IMR-90 (cell line): ENCODE data around the gene NR1H4. TPM values are rescaled to one million over a fixed set of nuclear protein-coding genes. Genes with fewer than 3 reads are reported as not detected.

Experiments
- ATAC-seq: fragments of 200-7000 bp; cut with Tn5 transposase; 2 replicates; pipeline ENCODE4 v1.9.1; 2020; ENCODE audit warnings: low read depth, mild to moderate bottlenecking, moderate library complexity
- BruUV-seq: library from RNA; stranded (reverse); fragments of 400-500 nt; replicated peaks from 2 replicates; lab custom pipeline; 2021; lab: Mats Ljungman, UMichigan
- CTCF ChIA-PET: fragments of 300-600 bp; formaldehyde crosslinking; extraction: SDS; loops from one replicate; lab custom pipeline; 2021; ENCODE audit warnings: antibody characterized with exemption; lab: Yijun Ruan, JAX
- POLR2A ChIA-PET: fragments of 300-600 bp; sonication (Branson Sonifier 250); formaldehyde crosslinking; loops from one replicate; lab custom pipeline; 2022; ENCODE audit warnings: antibody characterized with exemption; ENCODE audit not compliant: unreplicated experiment; lab: Charles Lee
- DNase-seq: peaks from one replicate; pipeline ENCODE4 v3.0.0; 2013
- H2AFZ ChIP-seq: replicated peaks from 2 replicates; pipeline ENCODE3; 2013; ENCODE audit warnings: low read length, mild to moderate bottlenecking; ENCODE audit not compliant: poor library complexity
- H2AK5ac ChIP-seq: 2 replicates; pipeline ENCODE4 v1.6.1; 2013; ENCODE audit warnings: low read depth, low read length, inconsistent platforms
- H2AK9ac ChIP-seq: replicated peaks from 2 replicates; pipeline ENCODE3; 2013; ENCODE audit warnings: mild to moderate bottlenecking, low read depth, low read length, moderate library complexity; ENCODE audit not compliant: poor library complexity
- H2BK120ac ChIP-seq: 2 replicates; pipeline ENCODE4 v1.6.1; 2013; ENCODE audit warnings: low read depth, low read length, inconsistent platforms
- H2BK15ac ChIP-seq: 3 replicates; pipeline ENCODE4 v1.6.1; 2013; ENCODE audit warnings: low read depth, low read length, inconsistent platforms
- H2BK20ac ChIP-seq: 2 replicates; pipeline ENCODE4 v1.6.1; 2013; ENCODE audit warnings: low read depth, mild to moderate bottlenecking, inconsistent platforms, low read length, moderate library complexity
- H2BK5ac ChIP-seq: 2 replicates; pipeline ENCODE4 v1.6.1; 2013; ENCODE audit warnings: mild to moderate bottlenecking, low read depth, low read length, inconsistent platforms; ENCODE audit not compliant: poor library complexity, severe bottlenecking
- H3K14ac ChIP-seq: replicated peaks from 2 replicates; pipeline ENCODE4 v1.6.1; 2013; ENCODE audit warnings: low read depth, low read length, inconsistent platforms
- H3K18ac ChIP-seq: 2 replicates; pipeline ENCODE4 v1.6.1; 2013; ENCODE audit warnings: low read depth, low read length, control low read depth
- H3K23ac ChIP-seq: 2 replicates; pipeline ENCODE4 v1.6.1; 2013; ENCODE audit warnings: low read depth, low read length, inconsistent platforms
- H3K27ac ChIP-seq: 2 replicates; pipeline ENCODE4 v1.5.1; 2013; ENCODE audit warnings: mild to moderate bottlenecking, control low read depth, low read length; ENCODE audit not compliant: insufficient read depth
- H3K27me3 ChIP-seq: 2 replicates; pipeline ENCODE4 v1.6.1; 2013; ENCODE audit warnings: low read length; ENCODE audit not compliant: control insufficient read depth, insufficient read depth
- H3K36me3 ChIP-seq: 2 replicates; pipeline ENCODE4 v1.6.1; 2013; ENCODE audit warnings: low read length, mixed read lengths; ENCODE audit not compliant: control insufficient read depth, insufficient read depth
- H3K4ac ChIP-seq: 2 replicates; pipeline ENCODE4 v1.6.1; 2013; ENCODE audit warnings: low read depth, low read length, inconsistent platforms
- H3K4me1 ChIP-seq: 2 replicates; pipeline ENCODE4 v1.6.1; 2013; ENCODE audit warnings: low read length, mixed read lengths; ENCODE audit not compliant: control insufficient read depth, insufficient read depth
- H3K4me2 ChIP-seq: 2 replicates; pipeline ENCODE4 v1.6.1; 2013; ENCODE audit warnings: low read depth, mild to moderate bottlenecking, control low read depth, low read length, moderate library complexity
- H3K4me3 ChIP-seq: 2 replicates; pipeline ENCODE4 v1.5.1; 2013; ENCODE audit warnings: low read depth, mild to moderate bottlenecking, control low read depth, low read length, moderate library complexity; ENCODE audit not compliant: insufficient read depth
- H3K56ac ChIP-seq: 2 replicates; pipeline ENCODE4 v1.6.1; 2013; ENCODE audit warnings: low read length, inconsistent platforms; ENCODE audit not compliant: insufficient read depth; ENCODE audit errors: extremely low read depth
- H3K79me1 ChIP-seq, 2 experiments: 2 replicates each; pipeline ENCODE4 v1.6.1; 2013; ENCODE audit warnings: low read length in 2 of 2, inconsistent platforms in 1 of 2, low read depth in 1 of 2
- H3K9ac ChIP-seq: 2 replicates; pipeline ENCODE4 v1.6.1; 2013; ENCODE audit warnings: low read depth, low read length, control low read depth
- H3K9me1 ChIP-seq: 2 replicates; pipeline ENCODE4 v1.6.1; 2013; ENCODE audit warnings: low read length, inconsistent platforms; ENCODE audit not compliant: insufficient read depth
- H3K9me3 ChIP-seq: 2 replicates; pipeline ENCODE4 v1.6.1; 2013; ENCODE audit warnings: low read length; ENCODE audit not compliant: control insufficient read depth, insufficient read depth
- H4K20me1 ChIP-seq: 2 replicates; pipeline ENCODE4 v1.6.1; 2013; ENCODE audit warnings: low read length, inconsistent platforms; ENCODE audit not compliant: insufficient read depth
- H4K5ac ChIP-seq: 2 replicates; pipeline ENCODE4 v1.6.1; 2013; ENCODE audit warnings: mild to moderate bottlenecking, low read depth, low read length, control low read depth
- H4K8ac ChIP-seq, 2 experiments: 2 replicates each; pipeline ENCODE4 v1.6.1; 2013; ENCODE audit warnings: low read depth in 2 of 2, low read length in 2 of 2, control low read depth in 1 of 2, inconsistent platforms in 1 of 2
- H4K91ac ChIP-seq: 2 replicates; pipeline ENCODE4 v1.6.1; 2013; ENCODE audit warnings: low read depth, low read length, inconsistent platforms; ENCODE audit not compliant: insufficient read depth
- BHLHE40 ChIP-seq: fragments of 150-350 bp; IDR thresholded peaks from 2 replicates; pipeline ENCODE4 v1.6.1; 2016; ENCODE audit warnings: mild to moderate bottlenecking, low read depth, low read length
- CEBPB ChIP-seq: IDR thresholded peaks from 2 replicates; pipeline ENCODE4 v1.6.1; 2012; ENCODE audit warnings: low read depth, low read length, improper control_type of control experiment
- CHD1 ChIP-seq: IDR thresholded peaks from 2 replicates; pipeline ENCODE4 v1.6.1; 2012; ENCODE audit warnings: low read depth, low read length, improper control_type of control experiment
- MAFK ChIP-seq: IDR thresholded peaks from 2 replicates; pipeline ENCODE4 v1.6.1; 2012; ENCODE audit warnings: low read depth, low read length, improper control_type of control experiment
- MAZ ChIP-seq: IDR thresholded peaks from 2 replicates; pipeline ENCODE4 v1.6.1; 2012; ENCODE audit warnings: low read depth, mild to moderate bottlenecking, low read length, improper control_type of control experiment, moderate library complexity, borderline replicate concordance
- MXI1 ChIP-seq: IDR thresholded peaks from 2 replicates; pipeline ENCODE4 v1.6.1; 2012; ENCODE audit warnings: low read depth, mild to moderate bottlenecking, low read length, moderate library complexity, borderline replicate concordance
- NFE2L2 ChIP-seq: fragments of 150-350 bp; IDR thresholded peaks from 2 replicates; pipeline ENCODE4 v1.6.1; 2016; ENCODE audit warnings: low read depth, mild to moderate bottlenecking, low read length
- RAD21 ChIP-seq: IDR thresholded peaks from 2 replicates; pipeline ENCODE4 v1.6.1; 2012; ENCODE audit warnings: low read length, improper control_type of control experiment
- RCOR1 ChIP-seq: IDR thresholded peaks from 2 replicates; pipeline ENCODE4 v1.6.1; 2012; ENCODE audit warnings: mild to moderate bottlenecking, low read length, improper control_type of control experiment; ENCODE audit not compliant: insufficient replicate concordance
- RFX5 ChIP-seq: IDR thresholded peaks from 2 replicates; pipeline ENCODE4 v1.8.0; 2012; ENCODE audit warnings: low read depth, mild to moderate bottlenecking, low read length, moderate library complexity
- SMC3 ChIP-seq: fragments of 150-350 bp; IDR thresholded peaks from 2 replicates; pipeline ENCODE4 v1.6.1; 2016; ENCODE audit warnings: low read depth, mild to moderate bottlenecking, antibody characterized with exemption, low read length, moderate library complexity
- WGBS, 2 experiments: methylation state at CpG; one replicate each; pipeline versions ENCODE4 v1.1.5 to v1.1.7; 2013; ENCODE audit warnings: missing lambda C conversion rate in 2 of 2; ENCODE audit not compliant: insufficient read length in 1 of 2; ENCODE audit errors: extremely low coverage in 2 of 2; 5-methylcytosine and 5-hydroxymethylcytosine counted together
- dilution Hi-C: fragments of 300-500 bp; cut with HindIII; formaldehyde crosslinking; loops from one replicate; pipeline ENCODE4 v1.14.3; 2018; ENCODE audit warnings: low sequenced_read_pairs; ENCODE audit not compliant: unreplicated experiment
- in situ Hi-C: fragments of 300-500 bp; cut with MboI; formaldehyde crosslinking; loops from 3 replicates; pipeline ENCODE4 v1.14.3; 2019; ENCODE audit warnings: low sequenced_read_pairs, inconsistent platforms, mixed read lengths
- intact Hi-C: fragments of 100-400 bp; cut with micrococcal nuclease; formaldehyde crosslinking; loops from 2 replicates; pipeline ENCODE4 v1.10.0; 2022
- polyA plus RNA-seq, 3 experiments: library from polyadenylated mRNA; depleted of rRNA; stranded (reverse); fragments of >200 nt; gene quantifications; 2 replicates each; pipeline ENCODE4 v1.2.3, GENCODE V29; 2012; ENCODE audit warnings: low replicate concordance in 1 of 3
- total RNA-seq: library from RNA; depleted of rRNA; stranded (reverse); fragments of >200 nt; gene quantifications from 2 replicates; pipeline ENCODE4 v1.2.3, GENCODE V29; 2012
- TF ChIP-seq, protein P1 (sequence below): fragments of 150-350 bp; IDR thresholded peaks from 2 replicates; pipeline ENCODE4 v1.6.1; 2016; ENCODE audit warnings: low read depth, mild to moderate bottlenecking, low read length, moderate library complexity, borderline replicate concordance
- TF ChIP-seq, protein P2 (sequence below): fragments of 150-350 bp; IDR thresholded peaks from 2 replicates; pipeline ENCODE4 v1.6.1; 2017; ENCODE audit warnings: mild to moderate bottlenecking, antibody characterized with exemption, low read length, low read depth
- TF ChIP-seq, protein P3 (sequence below): conservative IDR thresholded peaks from 2 replicates; pipeline ENCODE4 v1.5.1; 2012; ENCODE audit warnings: mild to moderate bottlenecking, low read depth, low read length, improper control_type of control experiment

NR1H4 gene
- total and polyA plus RNA-seq, 2 of the 4 experiments (the other 2 are of a cell fraction) = not detected

DNA sequence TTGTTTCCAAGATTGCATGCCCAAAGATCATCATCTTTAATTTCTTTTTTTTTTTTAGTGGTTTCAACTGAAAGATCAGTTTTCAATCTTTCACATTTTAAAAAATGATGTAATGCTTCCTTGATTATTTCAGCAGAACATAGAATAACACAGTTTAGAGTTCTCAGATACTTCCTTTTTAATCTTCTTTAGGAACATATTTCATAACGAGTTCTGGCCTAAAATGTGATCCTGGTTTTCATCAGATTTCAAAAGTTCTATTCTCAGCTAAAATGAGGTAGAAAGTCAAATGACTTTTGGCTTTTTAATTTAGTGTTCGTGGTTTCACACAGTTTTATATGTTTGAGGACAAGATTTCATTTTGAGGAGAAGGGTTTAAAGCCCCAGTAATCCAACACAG lies 40.0 kb upstream of the NR1H4 start:
- ChIA-PET CTCF (interaction anchor here (0.6 to 0.7 kb wide), 2 partner anchors 29 to 105 kb away, joined by 5 to 8 read pairs; no protein-coding TSS in a partner anchor), POLR2A (no interaction called here)
- Histone ChIP-seq H2BK120ac (no peak overlapping the region), H3K4me2 (no peak overlapping the region), H3K56ac (no peak overlapping the region), H3K36me3 (no peaks in the 10 kb centered on the region), H4K91ac (no peak overlapping the region), H3K18ac (no peak overlapping the region), H3K4ac (no peak overlapping the region), H2BK5ac (no peak overlapping the region), H3K27ac (no peak overlapping the region), H4K20me1 (no peaks in the 10 kb centered on the region), H3K9me1 (no peaks in the 10 kb centered on the region), H4K8ac (no peak overlapping the region), H2BK20ac (no peak overlapping the region), H3K9ac (no peak overlapping the region), H3K23ac (no peak overlapping the region), H3K27me3 (no peaks in the 10 kb centered on the region), H2BK15ac (no peak overlapping the region), H3K9me3 (no peaks in the 10 kb centered on the region), H4K5ac (no peak overlapping the region), H3K4me3 (no peak overlapping the region), H2AFZ (no peak overlapping the region), H2AK5ac (no peak overlapping the region), H3K79me1 (no peaks in the 10 kb centered on the region), H2AK9ac (no peak overlapping the region), H3K4me1 (no peaks in the 10 kb centered on the region), H3K14ac (no peak overlapping the region)
- WGBS, 2 experiments = no CpG with 5 or more reads among the region's 2 CpGs
- intact Hi-C loops (no loop called here), in situ Hi-C loops (no loop called here), dilution Hi-C loops (no loop called here)
- no TSS peak for BruUV-seq
- ATAC-seq = no peak
- TF ChIP-seq RFX5 = no peak
- TF ChIP-seq, protein P1, sequence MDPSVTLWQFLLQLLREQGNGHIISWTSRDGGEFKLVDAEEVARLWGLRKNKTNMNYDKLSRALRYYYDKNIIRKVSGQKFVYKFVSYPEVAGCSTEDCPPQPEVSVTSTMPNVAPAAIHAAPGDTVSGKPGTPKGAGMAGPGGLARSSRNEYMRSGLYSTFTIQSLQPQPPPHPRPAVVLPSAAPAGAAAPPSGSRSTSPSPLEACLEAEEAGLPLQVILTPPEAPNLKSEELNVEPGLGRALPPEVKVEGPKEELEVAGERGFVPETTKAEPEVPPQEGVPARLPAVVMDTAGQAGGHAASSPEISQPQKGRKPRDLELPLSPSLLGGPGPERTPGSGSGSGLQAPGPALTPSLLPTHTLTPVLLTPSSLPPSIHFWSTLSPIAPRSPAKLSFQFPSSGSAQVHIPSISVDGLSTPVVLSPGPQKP = no peak
- TF ChIP-seq MXI1 = no peak
- TF ChIP-seq SMC3 = no peak
- no peak for TF ChIP-seq MAFK
- TF ChIP-seq, protein P2, sequence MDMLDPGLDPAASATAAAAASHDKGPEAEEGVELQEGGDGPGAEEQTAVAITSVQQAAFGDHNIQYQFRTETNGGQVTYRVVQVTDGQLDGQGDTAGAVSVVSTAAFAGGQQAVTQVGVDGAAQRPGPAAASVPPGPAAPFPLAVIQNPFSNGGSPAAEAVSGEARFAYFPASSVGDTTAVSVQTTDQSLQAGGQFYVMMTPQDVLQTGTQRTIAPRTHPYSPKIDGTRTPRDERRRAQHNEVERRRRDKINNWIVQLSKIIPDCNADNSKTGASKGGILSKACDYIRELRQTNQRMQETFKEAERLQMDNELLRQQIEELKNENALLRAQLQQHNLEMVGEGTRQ = no peak
- TF ChIP-seq MAZ = no peak
- no peak for TF ChIP-seq RAD21
- no peak for TF ChIP-seq CHD1
- no peak for TF ChIP-seq BHLHE40
- no peak for TF ChIP-seq NFE2L2
- TF ChIP-seq RCOR1 = no peak
- TF ChIP-seq, protein P3, sequence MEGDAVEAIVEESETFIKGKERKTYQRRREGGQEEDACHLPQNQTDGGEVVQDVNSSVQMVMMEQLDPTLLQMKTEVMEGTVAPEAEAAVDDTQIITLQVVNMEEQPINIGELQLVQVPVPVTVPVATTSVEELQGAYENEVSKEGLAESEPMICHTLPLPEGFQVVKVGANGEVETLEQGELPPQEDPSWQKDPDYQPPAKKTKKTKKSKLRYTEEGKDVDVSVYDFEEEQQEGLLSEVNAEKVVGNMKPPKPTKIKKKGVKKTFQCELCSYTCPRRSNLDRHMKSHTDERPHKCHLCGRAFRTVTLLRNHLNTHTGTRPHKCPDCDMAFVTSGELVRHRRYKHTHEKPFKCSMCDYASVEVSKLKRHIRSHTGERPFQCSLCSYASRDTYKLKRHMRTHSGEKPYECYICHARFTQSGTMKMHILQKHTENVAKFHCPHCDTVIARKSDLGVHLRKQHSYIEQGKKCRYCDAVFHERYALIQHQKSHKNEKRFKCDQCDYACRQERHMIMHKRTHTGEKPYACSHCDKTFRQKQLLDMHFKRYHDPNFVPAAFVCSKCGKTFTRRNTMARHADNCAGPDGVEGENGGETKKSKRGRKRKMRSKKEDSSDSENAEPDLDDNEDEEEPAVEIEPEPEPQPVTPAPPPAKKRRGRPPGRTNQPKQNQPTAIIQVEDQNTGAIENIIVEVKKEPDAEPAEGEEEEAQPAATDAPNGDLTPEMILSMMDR = no peak
- no peak for TF ChIP-seq CEBPB
- no peak for DNase-seq
